Measurements from ENCODE around the gene UCN.
"Not testable (repeated sequence)": the region's sequence is repeated elsewhere in the genome, so short reads cannot be mapped to it uniquely, and the experiment has no call there.

UCN gene, protein sequence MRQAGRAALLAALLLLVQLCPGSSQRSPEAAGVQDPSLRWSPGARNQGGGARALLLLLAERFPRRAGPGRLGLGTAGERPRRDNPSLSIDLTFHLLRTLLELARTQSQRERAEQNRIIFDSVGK

DNA sequence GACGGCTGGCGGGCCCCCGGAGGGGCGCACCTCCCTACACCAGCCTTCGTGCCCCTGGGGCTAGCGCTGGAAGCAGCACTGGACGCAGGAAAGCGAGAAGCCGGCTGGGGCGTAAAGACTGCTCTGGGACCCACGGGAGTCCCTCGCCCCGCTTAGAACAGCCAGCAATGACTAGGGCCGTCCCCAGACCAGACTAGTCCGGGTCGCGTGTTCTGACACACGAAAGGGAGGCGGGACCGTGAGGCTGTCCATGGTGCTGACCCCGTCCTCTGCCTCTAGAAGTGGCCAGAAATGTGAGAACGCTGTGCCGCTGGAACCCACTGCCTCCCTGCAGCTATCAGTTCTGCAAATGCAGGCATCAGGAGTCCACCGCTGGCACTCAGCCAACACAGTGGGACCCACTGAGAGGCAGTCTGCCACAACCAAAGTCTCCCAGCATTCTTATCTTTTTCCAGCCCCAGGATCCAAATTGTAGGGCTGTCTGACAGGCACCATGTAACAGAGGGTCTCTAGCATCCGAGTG, at the start of gene UCN:
TSS of gene UCN (minus strand) at position 87 of the 523 bp plus-strand sequence. CDS start 550 bp downstream, outside the sequence.
- ATAC-seq, result no peak

DNA sequence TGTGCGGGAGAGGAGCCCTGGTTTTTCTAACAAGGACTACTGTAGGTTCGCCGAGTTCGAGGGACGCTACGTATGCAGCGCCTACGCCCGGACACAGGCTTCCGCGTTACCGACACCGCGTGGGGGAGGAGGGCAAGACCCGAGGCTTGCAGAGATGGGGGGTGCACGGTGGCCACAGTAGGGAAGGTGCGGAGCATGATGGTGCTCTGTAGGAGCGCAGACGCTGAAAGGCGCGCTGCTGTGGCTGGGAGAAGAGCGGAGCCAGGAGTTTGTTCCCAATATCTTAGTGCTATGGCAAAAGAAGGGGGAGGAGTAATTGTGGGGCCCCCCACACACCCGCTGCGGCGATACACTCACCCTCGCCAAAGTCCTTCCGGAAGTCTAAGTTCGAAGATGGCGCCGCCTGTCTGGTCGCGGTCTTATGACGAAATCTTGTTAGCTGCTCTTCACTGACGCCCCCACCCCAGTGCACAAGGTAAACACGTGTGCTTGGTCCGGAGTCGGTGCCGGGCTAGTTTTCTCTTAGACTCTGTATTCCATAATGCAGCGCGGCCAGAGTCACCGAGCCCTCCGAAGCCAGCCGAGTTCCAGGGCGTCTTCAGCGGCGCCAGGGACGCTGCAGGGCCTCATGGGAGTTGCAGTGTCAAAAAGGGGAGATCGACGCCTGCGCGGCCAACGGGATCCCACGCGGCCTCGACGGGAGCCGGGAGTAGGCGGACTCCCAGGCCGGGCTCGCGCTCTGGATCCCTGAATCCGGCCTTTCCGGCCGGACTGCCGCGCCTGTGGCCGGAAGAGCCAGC, 48.3 kb upstream of the UCN start, which contains the start of gene GTF3C2:
TSS of gene GTF3C2 (minus strand) at position 383 of the 800 bp plus-strand sequence. CDS start 13,210 bp downstream, outside the sequence.
- ATAC-seq, result peak; percentile 78 to 82

DNA sequence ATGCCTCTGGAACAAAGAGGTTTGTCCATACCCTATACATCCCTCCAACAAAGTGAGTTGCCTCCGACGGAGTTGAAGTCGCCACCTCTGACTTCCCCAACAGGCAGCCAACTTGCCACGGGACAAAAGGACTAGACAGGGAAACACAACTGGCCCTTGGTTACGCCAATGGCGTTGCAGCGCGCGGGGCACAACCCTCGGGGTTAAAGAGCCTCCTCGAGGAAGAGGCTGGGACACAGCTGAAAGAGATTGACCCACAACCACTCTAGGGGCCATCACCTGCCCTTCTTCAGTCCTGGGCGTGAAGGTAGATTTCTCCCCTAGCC, 47.8 kb upstream of the UCN start:
- peak; percentile 15 to 23 for ATAC-seq

DNA sequence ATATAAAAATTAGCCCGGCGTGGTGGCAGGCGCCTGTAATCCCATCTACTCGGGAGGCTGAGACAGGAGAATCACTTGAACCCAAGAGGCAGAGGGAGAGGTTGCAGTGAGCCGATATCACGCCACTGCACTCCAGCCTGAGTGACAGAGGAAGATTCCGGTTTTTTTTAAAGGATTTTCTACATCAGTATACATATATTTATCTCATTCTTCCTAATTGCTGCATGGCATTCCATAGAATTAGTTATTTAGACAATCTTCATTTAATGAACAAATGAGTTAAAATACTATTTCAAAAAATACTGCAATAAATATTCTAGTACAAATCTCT, 46.3 kb upstream of the UCN start:
- ATAC-seq, result no peak

DNA sequence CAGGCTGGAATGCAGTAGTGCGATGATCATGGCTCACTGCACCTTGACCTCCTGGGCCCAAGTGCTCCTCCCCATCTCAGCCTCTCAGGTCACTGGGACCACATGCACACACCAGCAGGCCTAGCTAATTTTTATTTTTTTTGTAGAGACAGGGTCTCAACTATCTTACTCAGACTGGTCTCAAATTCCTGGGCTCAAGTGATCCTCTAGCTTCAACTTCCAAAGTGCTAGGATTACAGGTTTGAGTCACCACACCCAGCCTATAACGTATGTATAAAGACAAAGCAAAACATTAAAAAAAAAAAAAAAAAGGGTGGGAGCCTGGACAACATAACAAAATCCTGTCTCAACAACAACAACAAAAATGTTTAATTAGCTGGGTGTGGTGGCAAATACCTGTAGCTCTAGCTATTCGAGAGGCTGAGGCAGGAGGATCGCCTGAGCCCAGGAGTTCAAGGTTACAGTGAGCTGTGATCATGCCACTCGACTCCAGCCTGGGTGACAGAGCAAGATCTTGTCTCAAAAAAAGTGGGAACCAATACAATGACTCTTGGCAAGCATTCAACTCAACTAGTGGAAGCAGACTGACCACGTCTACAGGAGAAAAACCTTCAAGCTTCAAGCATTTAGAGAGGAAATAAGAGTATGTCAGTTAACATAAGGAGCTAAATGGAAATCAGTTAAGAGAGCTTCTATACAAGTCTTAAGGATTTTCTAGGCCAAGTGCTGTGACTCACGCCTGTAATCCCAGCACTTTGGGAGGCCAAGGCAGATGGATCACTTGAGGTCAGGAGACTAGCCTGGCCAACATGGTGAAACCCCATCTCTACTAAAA, 45.7 kb upstream of the UCN start:
- no peak for ATAC-seq

DNA sequence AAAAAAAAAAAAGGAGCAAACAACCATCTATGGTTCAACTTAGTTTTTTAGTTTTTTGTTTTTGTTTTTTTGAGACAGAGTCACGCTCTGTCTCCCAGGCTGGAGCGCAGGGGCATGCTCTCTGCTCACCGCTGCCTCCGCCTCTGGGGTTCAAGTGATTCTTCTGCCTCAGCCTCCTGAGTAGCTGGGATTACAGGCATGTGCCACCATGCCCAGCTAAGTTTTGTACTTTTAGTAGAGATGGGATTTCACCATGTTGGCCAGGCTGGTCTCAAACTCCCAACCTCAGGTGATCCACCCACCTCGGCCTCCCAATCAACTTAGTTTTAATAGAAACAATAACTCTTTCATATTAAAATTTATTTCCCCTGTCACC, 45.1 kb upstream of the UCN start:
- not testable (repeated sequence) for ATAC-seq

DNA sequence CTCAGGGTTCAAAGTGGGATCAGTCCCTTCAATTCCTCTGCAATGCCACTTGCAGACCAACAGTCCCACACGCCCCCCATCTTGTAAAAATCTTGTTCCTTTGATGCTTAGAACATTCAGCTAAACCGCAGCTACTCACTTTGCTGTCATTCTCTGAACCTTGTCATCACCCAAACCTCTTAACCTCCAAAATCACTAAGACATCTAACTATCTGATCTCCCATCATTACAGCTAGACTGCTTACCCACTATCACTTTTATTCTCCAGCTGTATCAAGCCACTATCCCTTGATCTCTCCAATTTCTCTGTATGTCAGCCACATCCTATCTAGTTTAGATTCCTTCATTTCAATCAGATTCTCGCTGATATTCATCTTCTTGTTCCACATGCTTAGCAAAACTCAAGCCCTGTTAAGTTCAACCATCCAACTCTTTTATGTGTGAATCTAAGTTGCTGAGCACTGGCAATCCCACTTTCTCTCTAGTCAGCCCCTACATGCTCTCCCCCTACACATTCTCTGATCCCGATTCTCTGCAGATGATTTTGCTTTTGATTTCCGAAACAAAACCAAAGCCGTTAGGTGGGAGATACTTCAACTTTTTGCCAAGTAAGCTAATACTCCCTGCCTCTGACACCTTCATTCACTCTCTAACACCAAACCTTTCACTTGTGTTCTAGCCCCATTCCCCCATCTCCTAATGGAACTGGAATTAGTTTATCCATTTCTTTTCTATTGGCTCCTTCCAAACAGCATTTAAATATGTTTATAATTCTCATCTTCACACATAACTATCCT, 43.8 kb upstream of the UCN start:
- peak; percentile 14 to 34 for ATAC-seq

DNA sequence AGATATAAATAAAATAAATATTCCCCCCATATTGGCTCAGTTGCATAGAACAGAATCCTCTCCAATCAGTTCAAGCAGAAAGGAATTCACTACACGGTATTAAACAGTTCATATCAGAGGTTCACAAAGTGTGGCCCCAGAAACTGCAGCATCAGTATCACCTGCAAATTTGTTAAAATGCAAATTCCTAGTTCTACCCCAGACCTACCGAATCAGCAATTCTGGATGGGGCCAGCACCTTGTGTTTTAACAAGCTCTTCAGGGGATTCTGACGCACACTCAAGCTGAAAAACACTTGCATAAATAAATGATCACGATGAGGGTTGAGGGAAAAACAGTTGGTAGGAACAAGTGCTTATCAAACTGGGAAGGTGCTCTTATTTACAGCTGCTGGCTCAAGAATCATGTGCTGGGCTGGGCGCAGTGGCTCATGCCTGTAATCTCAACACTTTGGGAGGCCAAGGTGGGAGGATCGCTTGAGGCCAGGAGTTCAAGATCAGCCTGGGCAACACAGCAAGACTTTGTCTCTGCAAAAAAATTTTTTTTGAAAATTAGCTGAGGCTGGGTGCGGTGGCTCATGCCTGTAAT, 42.0 kb upstream of the UCN start:
- no peak for ATAC-seq

DNA sequence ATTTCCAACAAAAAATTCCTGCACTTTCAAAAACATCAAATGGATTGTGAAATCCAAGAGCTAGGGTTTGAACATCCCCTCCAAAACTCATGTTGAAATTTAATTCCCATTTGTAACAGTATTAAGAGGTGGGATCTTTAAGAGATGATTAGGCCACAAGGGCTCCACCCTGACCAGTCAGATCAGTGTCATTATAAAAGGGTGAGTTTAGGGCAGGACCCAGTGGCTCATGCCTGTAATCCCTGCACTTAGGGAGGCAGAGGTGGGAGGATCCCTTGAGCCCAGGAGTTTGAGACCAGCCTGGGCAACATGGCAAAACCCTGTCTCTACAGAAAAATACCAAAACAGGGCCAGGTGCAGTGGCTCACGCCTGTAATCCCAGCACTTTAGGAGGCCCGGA, 39.4 kb upstream of the UCN start:
- ATAC-seq, result no peak

DNA sequence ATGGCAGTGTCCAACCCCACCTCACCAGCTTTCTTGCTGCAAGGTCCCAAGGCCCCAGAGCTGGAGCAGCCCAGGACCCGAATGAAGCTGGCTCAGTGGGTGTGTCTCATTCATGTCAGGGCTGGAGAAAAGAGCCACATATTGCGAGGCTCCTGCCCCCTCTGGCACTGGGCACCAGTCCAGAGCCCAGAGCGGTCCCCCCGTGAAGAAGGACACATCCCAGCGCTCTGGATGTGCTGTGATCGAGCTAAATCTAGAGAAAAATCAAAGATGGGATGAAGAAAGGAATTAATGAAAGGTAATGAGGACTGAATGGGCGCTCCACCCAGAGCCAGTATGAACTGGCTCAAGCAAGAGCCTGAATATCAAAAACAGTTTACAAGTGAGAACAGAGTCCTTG, 27.9 kb upstream of the UCN start:
- ATAC-seq, result no peak

DNA sequence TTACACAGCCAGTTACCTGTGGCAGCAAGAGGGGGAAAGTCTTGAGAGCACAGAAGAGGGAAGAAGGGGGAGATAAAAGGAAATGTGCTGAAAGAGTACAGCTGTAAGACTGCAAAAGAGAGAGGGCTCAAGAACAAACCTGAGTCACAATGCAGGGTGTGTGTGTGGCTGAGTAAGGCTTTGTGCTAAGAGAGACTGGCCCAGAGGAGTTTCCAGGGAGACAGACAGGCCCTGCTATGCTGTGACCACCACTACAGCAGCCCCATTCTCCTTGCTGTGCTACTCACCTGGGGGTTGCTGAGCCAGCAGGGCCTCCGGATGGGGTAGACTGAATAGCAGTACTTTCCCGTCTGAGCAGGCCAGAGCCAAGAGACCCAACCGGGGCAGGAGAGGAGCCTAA, 27.1 kb upstream of the UCN start:
- no peak for ATAC-seq

DNA sequence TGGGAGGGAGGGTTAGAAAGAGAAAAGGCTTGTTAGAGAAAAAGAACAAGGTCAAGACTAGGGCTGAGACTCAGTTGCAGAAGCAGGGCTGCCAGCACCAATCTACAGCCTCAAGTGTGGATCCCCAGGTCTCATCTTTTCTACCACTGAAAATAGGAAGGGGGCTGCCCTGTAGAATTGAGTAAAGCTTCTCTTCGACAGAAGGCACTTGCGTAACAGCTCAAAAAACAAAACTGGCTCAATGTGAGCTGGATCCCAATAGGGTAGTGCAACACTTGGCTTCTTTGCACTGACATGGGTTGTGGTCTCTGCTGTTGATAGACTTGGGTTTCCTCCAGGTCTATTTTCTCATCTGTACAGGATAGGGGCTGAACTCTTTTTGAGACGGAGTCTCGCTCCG, 16.5 kb upstream of the UCN start:
- ATAC-seq, result no peak

DNA sequence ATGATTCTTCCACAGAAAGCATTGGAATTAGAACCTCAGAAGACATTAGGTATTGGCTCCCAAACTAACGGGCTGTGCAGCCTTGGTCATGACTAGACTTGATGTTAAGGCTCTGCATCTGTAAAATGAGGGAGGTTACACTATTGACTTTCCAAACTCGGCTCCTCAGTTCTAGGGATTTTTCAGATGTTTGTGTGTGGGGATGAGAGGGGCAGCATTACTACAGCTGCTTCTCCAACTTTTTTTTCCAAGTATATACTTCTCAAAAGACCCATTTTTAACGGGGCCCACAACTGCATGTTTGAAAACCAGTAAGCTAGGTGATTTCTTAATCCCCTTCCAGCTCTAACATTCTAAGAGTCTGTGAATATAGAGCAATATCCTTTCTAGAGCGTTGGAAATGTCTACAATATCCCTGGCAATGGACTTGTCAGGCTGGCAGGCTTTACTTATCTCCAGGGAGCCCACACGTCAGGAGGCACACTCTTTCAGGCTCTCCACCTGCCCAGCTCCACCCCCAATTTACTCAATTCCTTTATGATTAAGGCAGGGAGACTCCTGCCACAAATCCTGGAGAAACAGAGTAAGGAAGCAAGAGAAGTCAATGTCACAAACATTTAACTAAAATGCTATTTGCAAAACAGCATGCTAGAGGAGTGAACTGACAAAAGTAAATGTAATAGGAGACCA, 15.5 kb upstream of the UCN start:
- ATAC-seq, result no peak

DNA sequence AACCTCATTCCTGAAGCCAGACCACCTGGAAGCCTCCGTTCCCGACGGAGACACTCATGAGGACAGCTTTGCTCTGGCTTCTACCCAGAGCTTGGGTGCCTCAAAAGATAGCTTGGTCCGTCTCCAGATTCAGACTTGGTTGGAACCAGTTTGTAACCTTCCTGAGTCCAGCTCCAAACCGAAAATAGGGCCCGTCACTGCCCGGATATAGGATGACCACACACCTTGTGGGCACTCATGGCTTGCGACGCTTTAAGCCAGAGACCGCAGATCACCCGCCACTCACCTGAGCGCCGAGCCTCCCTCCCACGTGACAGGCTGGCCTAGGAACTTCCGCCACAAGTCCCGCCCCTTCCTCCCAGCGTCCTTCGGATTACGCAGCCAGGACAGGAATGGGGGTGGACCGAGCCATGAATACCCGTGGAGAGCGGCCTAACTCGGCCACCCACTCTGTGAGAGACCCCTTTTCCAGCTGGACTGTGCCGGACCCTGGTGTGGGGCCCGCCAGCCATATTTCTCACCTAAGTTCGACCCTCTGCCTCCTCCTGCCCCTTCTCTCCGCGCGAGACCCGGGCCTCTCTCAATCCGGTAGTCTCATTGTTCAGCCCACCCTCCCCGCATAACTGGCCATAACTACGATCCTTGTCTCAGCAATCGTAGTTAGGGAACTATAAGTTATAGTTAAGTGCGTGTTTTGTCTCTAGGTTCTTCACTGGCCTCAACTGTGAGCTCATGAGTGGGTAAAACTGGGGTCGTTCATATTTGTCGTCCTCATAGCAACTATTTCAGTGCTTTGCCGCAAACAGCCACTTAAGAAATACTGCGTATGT, 14.7 kb upstream of the UCN start, which contains the start of gene MPV17:
TSS of gene MPV17 (minus strand) at position 332 of the 830 bp plus-strand sequence. CDS start 580 bp downstream, outside the sequence.
- ATAC-seq, result peak; percentile 97 to 98

DNA sequence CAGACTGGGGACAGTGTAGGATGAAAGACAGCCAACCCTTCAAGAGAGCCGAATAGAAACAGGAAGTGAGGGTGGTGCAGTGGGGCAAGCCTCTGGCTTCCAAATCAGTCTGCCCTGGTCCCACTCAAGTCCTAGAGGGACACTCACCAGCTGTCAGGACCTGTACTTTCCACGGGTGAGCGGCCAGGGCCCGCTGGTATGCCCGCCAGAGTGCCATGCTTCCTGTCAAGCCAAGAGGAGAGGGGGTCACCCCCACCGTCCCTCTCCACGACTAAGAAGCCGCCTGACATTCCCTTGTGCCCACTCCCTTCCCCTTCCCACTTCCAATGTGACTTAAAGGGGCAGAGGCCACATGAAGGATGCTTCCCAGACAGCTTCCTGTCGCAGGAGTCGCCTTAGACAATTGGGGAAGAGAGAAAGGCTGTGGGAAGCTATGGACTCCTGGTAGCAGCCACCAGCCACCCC, 14.1 kb upstream of the UCN start:
- peak in 1 of 2 donors; percentile 14 for ATAC-seq

DNA sequence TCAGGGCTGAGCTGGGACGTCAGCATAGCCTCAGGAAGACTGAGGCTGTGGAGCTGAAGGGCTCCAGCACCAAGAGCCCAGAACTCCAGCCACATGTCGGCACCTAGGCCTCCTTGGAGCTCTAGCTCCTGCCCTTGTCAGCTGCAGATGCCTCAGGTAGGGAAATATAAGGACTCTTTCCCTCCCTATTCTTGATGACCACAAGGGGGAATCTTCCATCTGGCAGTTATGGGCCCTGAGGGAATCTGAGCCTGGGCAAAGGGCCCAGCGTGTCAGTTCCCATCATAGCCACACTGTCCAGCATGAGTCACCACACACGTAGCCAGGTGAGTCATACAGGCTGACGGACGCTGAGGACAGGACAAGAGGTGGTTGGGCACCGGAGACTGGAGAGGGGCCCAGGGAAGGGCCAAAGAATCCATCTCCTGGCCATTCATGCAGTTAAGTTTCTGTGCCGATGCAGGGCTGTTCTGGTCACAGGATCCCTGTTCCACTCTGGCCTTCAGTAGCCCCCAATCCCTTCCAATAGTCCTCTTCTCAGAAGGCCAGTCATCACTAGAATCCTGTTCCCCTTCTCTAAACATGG, 12.8 kb upstream of the UCN start:
- ATAC-seq, result no peak

DNA sequence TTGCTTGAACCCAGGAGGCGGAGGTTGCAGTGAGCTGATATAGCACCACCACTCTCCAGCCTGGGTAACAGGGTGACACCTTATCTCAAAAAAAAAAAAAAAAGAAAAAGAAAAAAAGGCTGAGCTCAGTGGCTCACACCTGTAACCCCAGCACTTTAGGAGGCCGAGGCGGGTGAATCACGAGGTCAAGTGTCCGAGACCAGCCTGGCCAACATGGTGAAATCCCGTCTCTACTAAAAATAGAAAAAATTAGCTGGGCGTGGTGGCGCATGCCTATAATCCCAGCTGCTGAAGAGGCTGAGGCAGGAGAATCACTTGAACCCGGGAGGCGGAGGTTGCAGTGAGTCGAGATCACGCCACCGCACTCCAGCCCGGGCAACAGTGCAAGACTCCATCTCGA, 11.6 kb upstream of the UCN start:
- not testable (repeated sequence) for ATAC-seq

DNA sequence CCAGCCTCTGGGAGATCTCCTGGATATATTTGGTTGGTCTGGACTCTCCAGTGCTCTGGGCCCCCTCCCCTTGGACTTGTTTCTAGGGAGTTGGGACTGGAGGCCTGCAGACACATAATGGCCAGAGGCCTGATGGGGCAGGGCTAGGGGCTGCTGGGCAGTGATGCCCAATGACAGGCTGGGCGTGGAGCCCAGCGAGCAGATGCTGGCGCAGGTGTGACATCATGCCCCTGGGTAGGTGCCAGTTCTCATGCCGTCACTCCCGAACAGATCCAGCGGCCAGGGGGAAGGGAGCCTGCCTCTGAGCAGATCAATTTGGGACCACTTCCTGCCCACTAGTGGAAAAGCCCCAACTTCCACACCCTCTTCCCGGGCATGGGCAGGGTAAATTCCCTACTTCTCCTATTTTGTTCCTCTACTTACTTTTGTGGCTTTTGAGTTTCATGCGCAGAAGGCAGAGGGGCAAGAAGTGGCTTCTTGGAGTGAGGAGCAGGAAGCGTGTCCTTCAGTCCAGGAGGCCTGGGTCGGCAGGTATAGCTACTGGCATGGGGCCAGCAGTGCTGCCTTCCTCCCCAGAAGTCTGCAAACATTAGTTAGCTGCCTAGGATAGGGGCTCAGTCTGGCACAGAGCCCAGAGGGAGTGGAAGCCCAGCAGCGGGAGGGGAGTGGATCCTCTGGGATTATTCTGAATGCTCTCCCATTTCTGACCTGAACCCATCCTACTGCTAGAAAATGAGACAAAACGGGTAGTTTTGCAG, 8.6 kb upstream of the UCN start:
- no peak for ATAC-seq

DNA sequence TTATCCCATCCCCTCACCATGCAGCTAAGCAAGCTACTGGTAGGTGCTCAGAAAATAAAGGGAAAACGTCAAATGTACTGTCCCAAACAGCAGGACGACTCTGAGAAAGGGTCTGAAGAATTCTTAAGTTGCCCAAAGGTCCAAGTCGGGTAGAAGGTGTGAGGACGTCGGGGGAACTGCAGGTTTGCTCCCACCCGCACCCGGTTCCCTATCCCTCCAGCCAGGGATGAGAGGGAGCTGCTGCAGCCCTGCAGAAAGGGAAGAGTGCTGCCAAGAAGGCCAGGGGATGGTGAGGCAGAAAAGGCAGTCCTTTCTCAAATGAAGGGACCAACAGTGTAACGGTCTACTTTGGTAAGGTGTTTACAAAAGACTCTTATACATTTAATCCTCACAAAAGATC, 6.9 kb upstream of the UCN start:
- ATAC-seq, result no peak
